COR-L47 (cell line): ENCODE measurements around the gene LEF1.

Experiments
- DNase-seq: peaks from one replicate; lab custom pipeline; 2025; lab: John Stamatoyannopoulos, UW

The LEF1 gene

DNA sequence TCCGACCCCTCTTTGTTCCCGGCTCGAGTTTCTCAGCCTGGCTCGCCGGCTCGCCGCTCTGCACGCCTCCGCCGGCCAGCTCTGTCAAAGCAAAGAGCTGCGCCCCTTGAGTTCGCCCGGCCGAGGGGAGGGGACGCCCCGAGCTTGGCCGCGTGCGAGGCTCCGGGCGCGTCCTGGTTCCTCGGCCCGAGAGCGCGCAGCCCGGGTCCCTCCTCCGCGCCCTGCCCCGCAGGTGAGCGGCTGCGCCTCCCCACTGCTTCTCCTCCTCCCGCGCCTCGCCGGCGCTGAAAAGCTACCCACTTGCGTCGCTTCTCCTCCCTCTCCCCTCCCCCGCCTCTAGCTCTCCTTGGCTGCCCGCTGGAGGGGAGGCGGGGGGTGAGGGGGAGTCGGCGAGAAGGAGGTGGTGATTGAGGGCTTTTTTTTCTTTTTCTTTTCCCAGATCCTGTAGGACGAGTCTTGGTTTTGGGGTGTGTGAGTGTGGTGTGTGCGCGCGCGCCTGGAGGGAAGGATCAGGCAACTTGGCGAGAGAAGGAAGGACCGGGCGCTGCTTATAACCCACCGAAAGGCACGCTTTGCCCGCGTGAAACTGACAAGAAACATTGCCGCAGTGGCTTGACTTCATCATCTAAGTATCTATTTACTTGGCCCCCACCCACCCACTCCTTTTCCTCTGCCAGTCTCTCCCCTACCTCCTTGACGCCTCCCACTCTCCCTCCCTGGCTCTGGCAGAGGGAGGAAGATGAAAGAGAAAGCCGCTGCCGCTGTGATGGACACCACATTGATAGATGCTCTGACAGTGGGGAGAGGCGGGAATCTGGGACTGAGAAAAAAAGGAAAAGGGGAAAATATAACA lies at the start of gene LEF1:
Gene LEF1 (minus strand): TSS at position 262 of the 853 bp plus-strand sequence. CDS start 1,165 bp downstream, outside the sequence.
- DNase-seq = peak; percentile 65

DNA sequence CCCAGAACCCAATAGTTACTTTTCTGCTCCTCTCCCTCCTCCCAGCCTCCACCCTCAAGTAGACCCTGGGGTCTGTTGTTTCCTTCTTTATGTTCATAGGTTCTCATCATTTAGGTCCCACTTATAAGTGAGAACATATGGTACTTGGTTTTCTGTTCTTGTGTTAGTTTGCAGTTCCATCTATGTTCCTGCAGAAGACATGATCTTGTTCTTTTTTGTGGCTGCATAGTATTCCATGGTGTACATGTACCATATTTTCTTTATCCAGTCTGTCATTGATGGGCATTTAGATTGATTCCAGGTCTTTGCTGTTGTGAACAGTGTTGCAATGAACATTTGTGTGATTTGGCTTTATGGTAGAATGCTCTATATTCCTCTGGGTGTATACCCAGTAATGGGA lies 47.8 kb upstream of the LEF1 start:
- DNase-seq = no peak

DNA sequence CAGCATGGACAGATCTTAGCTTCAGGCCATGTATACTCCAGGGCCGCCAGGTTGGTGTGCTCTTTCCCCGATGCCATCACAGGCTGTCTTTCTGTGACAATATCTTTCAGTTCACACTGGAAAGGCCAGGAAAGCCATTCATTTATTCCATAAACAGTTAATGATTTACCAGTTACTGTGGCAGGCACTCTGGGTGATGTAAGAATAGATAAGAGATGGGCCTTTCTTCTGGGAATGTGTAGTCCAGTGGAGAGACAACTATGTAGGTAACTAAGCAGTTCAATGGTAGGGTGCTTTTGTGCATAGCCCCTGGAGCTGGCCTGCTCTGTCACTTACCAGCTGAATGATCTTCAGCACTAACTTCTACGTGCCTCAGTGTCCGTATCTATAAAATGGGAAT lies 46.3 kb upstream of the LEF1 start:
- DNase-seq = no peak

DNA sequence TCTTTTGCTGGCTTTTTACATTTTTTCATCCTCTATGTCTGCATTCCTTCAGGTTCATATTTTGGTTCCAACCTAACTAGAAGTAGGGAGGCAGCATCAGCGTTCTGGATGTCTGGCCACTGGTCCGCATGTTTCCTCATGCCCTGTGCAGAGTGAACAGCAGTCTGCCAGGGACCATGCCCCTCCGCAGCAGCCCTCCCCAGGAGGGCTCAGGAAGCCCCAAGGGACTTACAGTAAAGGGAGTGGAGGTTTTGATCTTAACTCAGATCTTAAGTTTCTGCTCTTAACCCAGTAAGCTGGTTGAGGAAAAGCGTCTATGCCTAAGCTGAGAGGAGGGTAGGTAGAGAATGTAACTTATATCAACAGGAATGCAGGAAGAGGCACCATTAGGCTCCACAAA lies 45.0 kb upstream of the LEF1 start:
- DNase-seq = no peak

GRCh38 chr4:108213308-108213707 lies 44.6 kb upstream of the LEF1 start:
- DNase-seq = no peak

- peak; percentile 43 for DNase-seq
These were observed 42.5 kb upstream of the LEF1 start for GRCh38 chr4:108210989-108211835.

- no peak for DNase-seq
These were observed 40.8 kb upstream of the LEF1 start for GRCh38 chr4:108209489-108209888.

DNA sequence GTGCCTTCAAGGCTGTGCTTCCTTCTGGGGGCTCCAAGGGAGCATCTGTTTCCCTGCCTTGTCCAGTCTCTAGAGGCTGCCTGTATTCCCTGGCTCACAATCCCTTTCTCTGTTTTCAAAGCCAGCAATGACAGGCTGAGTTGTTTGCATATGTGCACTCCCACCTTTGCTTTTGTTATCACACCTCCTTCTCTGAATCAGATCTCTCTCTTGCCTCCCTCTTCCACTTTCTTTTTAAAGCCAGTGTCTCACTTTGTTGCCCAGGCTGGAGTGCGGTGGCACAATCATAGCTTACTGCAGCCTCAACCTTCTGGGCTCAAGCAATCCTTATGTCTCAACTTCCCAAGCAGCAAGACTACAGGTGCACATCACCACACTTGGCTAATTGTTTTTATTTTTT lies 37.1 kb upstream of the LEF1 start:
- no peak for DNase-seq

GRCh38 chr4:108204518-108204917 lies 35.8 kb upstream of the LEF1 start:
- no peak for DNase-seq

- DNase-seq = no peak
These were observed 34.6 kb upstream of the LEF1 start for GRCh38 chr4:108203377-108203776.

- no peak for DNase-seq
These were observed 33.0 kb upstream of the LEF1 start for GRCh38 chr4:108201774-108202173.

GRCh38 chr4:108199881-108200280 lies 31.1 kb upstream of the LEF1 start:
- no peak for DNase-seq

- peak; percentile 58 for DNase-seq
These were observed 25.3 kb upstream of the LEF1 start for GRCh38 chr4:108193886-108194672.

DNA sequence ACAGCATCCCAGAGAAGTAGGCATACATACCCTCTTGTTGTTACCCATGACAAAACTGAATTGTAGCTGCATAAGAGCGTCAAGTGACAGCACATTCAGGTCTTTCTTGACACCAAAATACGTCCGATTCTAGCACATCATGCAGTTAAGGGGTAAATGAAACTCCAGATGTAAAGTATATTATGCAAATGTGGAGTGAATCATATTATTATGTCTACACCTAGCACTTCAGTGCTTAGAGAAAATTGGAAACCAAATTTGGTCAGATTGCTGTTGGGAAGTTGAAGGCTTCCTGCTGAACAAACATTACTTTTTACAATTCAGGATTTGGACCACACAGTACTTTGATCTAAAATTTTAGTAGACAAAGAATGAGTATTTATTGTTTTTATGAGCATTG lies 24.2 kb upstream of the LEF1 start:
- no peak for DNase-seq

DNA sequence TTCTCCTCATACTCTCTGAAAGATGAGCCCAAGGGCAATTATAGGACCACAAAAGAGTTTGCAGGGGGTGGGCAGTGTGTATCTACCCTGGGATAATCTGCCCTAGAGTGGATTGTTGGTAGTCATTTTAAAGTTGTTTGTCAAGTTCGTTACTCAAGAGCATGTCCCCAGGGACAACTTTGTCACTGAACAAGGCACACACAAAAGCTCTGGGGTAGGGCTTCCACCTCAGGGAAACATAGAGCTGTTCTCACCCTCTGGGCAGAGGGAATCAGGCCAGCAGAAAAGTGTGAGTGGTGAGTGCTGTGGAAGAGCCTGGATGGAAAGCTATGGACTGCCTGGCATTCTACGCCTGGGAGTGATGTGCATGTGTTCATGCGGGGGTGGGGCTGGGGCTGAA lies 23.3 kb upstream of the LEF1 start:
- DNase-seq = no peak

GRCh38 chr4:108191269-108191914 lies 22.7 kb upstream of the LEF1 start:
- DNase-seq = no peak

GRCh38 chr4:108188770-108189169 lies 20.0 kb upstream of the LEF1 start:
- DNase-seq = no peak

GRCh38 chr4:108185252-108185651 lies 16.5 kb upstream of the LEF1 start:
- no peak for DNase-seq

GRCh38 chr4:108184453-108185049 lies 15.8 kb upstream of the LEF1 start:
- no peak for DNase-seq

- no peak for DNase-seq
These were observed 13.0 kb upstream of the LEF1 start for GRCh38 chr4:108181704-108182103.

GRCh38 chr4:108180513-108180912 lies 11.8 kb upstream of the LEF1 start:
- DNase-seq = no peak
